ENCODE data around the gene NPDC1.
"Not testable (repeated sequence)": the region's sequence is repeated elsewhere in the genome, so short reads cannot be mapped to it uniquely, and the experiment has no call there.

Gene NPDC1

GRCh38 chr9:137011156-137011555, 34.8 kb downstream of the NPDC1 start:
- DNase-seq (ENCODE audit: low read depth), result no peak

GRCh38 chr9:137009938-137010732, 35.8 kb downstream of the NPDC1 start:
- no peak for DNase-seq (ENCODE audit: low read depth)

- DNase-seq (ENCODE audit: low read depth), result no peak
Measured at GRCh38 chr9:137009217-137009616, 36.8 kb downstream of the NPDC1 start.

GRCh38 chr9:137008312-137008711, 37.7 kb downstream of the NPDC1 start:
- DNase-seq (ENCODE audit: low read depth), result no peak

GRCh38 chr9:137007816-137008270, 38.1 kb downstream of the NPDC1 start:
- no peak for DNase-seq (ENCODE audit: low read depth)

GRCh38 chr9:137007108-137007815, 38.7 kb downstream of the NPDC1 start:
- no peak for DNase-seq (ENCODE audit: low read depth)

GRCh38 chr9:137006116-137007003, 39.6 kb downstream of the NPDC1 start:
- DNase-seq (ENCODE audit: low read depth), result no peak

GRCh38 chr9:137004285-137004684, 41.7 kb downstream of the NPDC1 start:
- DNase-seq (ENCODE audit: low read depth), result not testable (repeated sequence)

- DNase-seq (ENCODE audit: low read depth), result no peak
Measured at GRCh38 chr9:137002646-137003041, 43.3 kb downstream of the NPDC1 start.

GRCh38 chr9:137001857-137002645, 43.9 kb downstream of the NPDC1 start:
- DNase-seq (ENCODE audit: low read depth), result no peak

- no peak for DNase-seq (ENCODE audit: low read depth)
Measured at GRCh38 chr9:137000177-137000930, 45.6 kb downstream of the NPDC1 start.

- no peak for DNase-seq (ENCODE audit: low read depth)
Measured at GRCh38 chr9:136997830-136998234, 48.1 kb downstream of the NPDC1 start.

GRCh38 chr9:136997371-136997770, 48.6 kb downstream of the NPDC1 start:
- no peak for DNase-seq (ENCODE audit: low read depth)

GRCh38 chr9:136996361-136997292, 49.4 kb downstream of the NPDC1 start, which contains the start of gene CLIC3:
TSS of gene CLIC3 (minus strand) at chr9:136996568. CDS start at chr9:136996543, 25 bp downstream.
- DNase-seq (ENCODE audit: low read depth), result peak; percentile 49

- DNase-seq (ENCODE audit: low read depth), result no peak
Measured at GRCh38 chr9:136995772-136996311, 50.1 kb downstream of the NPDC1 start.

- DNase-seq (ENCODE audit: low read depth), result no peak
Measured at GRCh38 chr9:136995362-136995761, 50.6 kb downstream of the NPDC1 start.

GRCh38 chr9:136994888-136995230, 51.1 kb downstream of the NPDC1 start:
- no peak for DNase-seq (ENCODE audit: low read depth)

GRCh38 chr9:136994180-136994887, 51.6 kb downstream of the NPDC1 start:
- DNase-seq (ENCODE audit: low read depth), result no peak

Data from stimulated activated CD8-positive, alpha-beta memory T cell treated with anti-CD3 and anti-CD28 coated beads, Interleukin-4, amount 100 ng/mL, for 24 hours (primary cell).